AG04450 (cell line): ENCODE measurements around the gene MAPK8IP2. TPM values are rescaled to one million over a fixed set of nuclear protein-coding genes. Genes with fewer than 3 reads are reported as not detected.

ENCODE experiments used
- CTCF ChIA-PET: fragments of 300-600, 350-600 bp; formaldehyde crosslinking; extraction: SDS; loops from one replicate; lab custom pipeline; 2022; ENCODE audit warnings: antibody characterized with exemption, inconsistent platforms; lab: Charles Lee
- POLR2A ChIA-PET: fragments of 350-600 bp; formaldehyde crosslinking; extraction: SDS; loops from one replicate; lab custom pipeline; 2021; ENCODE audit warnings: antibody characterized with exemption, inconsistent platforms; lab: Yijun Ruan, JAX
- DNase-seq: peaks from one replicate; pipeline ENCODE4 v3.0.0-alpha.2; 2011; ENCODE audit warnings: low read depth, low spot score
- H3K27ac ChIP-seq: one replicate; pipeline ENCODE4 v1.5.1; 2012; ENCODE audit warnings: low read depth, low read length, control low read depth
- H3K27me3 ChIP-seq: one replicate; pipeline ENCODE4 v1.6.0; 2012; ENCODE audit warnings: low read length; ENCODE audit not compliant: control insufficient read depth, insufficient read depth
- H3K4me3 ChIP-seq: 2 replicates; pipeline ENCODE4 v1.5.1; 2011; ENCODE audit warnings: mild to moderate bottlenecking, low read depth, low read length, control low read depth
- H3K9me3 ChIP-seq: 2 replicates; pipeline ENCODE4 v1.5.1; 2012; ENCODE audit warnings: low read length; ENCODE audit not compliant: control insufficient read depth, insufficient read depth
- polyA plus RNA-seq: library from polyadenylated mRNA; depleted of rRNA; stranded (reverse); fragments of >200 nt; gene quantifications from 2 replicates; pipeline ENCODE4 v1.2.3, GENCODE V29; 2011
- TF ChIP-seq, protein P1 (sequence below): IDR thresholded peaks from 2 replicates; pipeline ENCODE4 v1.5.1; 2011; ENCODE audit warnings: low read depth, low read length, control low read depth, inconsistent platforms

Gene MAPK8IP2
- polyA plus RNA-seq, 1 experiment, result 0.16 TPM

DNA sequence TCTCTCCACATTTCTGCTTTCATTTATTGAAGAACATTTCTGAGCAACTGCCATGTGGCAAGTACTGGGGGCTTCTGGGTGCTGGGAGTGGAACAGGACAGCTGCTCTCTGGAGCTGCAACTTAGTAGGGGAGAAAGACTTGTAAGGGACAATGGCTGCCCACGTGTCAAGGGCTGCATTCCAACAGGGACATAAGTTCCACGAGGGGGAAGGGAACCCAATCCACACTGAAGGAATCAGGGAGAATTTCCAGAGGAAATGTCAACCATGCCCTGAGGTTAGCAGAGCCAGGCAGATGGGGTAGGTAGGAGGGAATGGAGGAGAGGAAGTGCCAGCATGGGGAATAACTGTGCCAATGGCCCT is 1.7 kb downstream of the MAPK8IP2 start:
- Histone ChIP-seq H3K4me3 (no peak overlapping the region), H3K9me3 (no peaks in the 10 kb centered on the region; the same call in 1 of the 2 replicates), H3K27ac (no peak overlapping the region), H3K27me3 (peaks cover 60% of the 10 kb centered on the region)
- CTCF ChIA-PET, result no interaction called here
- no peak for DNase-seq
- TF ChIP-seq, protein P1, sequence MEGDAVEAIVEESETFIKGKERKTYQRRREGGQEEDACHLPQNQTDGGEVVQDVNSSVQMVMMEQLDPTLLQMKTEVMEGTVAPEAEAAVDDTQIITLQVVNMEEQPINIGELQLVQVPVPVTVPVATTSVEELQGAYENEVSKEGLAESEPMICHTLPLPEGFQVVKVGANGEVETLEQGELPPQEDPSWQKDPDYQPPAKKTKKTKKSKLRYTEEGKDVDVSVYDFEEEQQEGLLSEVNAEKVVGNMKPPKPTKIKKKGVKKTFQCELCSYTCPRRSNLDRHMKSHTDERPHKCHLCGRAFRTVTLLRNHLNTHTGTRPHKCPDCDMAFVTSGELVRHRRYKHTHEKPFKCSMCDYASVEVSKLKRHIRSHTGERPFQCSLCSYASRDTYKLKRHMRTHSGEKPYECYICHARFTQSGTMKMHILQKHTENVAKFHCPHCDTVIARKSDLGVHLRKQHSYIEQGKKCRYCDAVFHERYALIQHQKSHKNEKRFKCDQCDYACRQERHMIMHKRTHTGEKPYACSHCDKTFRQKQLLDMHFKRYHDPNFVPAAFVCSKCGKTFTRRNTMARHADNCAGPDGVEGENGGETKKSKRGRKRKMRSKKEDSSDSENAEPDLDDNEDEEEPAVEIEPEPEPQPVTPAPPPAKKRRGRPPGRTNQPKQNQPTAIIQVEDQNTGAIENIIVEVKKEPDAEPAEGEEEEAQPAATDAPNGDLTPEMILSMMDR, result no peak
- POLR2A ChIA-PET, result no interaction called here

DNA sequence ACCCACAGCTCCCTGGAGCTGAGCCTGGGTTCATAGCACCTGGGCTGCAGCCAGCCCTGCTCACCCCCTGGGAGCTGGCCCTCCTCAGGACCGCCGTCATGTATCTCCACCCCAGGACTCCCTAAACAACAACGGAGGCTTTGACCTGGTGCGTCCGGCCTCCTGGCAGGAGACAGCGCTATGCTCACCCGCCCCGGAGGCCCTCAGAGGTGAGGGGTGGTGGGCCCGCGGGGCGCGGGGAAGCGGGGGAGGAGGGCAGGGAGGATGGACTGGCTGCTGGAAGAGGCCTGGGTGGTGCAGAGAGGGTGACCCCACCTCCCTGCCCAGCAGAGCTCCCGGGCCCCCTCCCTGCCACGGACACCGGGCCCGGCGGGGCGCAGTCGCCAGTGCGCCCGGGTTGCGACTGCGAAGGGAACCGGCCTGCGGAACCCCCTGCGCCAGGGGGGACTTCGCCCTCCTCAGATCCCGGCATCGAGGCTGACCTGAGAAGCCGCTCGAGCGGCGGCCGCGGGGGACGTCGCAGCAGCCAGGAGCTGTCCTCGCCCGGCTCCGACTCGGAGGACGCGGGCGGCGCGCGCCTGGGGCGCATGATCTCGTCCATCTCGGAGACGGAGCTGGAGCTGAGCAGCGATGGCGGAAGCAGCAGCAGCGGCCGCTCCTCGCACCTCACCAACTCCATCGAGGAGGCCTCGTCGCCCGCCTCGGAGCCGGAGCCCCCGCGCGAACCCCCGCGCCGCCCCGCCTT is 3.1 kb downstream of the MAPK8IP2 start:
- no peak overlapping the region for H3K27ac ChIP-seq
- CTCF ChIA-PET, result no interaction called here
- no peak overlapping the region for H3K4me3 ChIP-seq
- H3K9me3 ChIP-seq, result no peaks in the 10 kb centered on the region; the same call in 1 of the 2 replicates
- TF ChIP-seq, protein P1, result no peak
- H3K27me3 ChIP-seq, result peaks cover 62% of the 10 kb centered on the region
- POLR2A ChIA-PET, result no interaction called here
- DNase-seq, result no peak

DNA sequence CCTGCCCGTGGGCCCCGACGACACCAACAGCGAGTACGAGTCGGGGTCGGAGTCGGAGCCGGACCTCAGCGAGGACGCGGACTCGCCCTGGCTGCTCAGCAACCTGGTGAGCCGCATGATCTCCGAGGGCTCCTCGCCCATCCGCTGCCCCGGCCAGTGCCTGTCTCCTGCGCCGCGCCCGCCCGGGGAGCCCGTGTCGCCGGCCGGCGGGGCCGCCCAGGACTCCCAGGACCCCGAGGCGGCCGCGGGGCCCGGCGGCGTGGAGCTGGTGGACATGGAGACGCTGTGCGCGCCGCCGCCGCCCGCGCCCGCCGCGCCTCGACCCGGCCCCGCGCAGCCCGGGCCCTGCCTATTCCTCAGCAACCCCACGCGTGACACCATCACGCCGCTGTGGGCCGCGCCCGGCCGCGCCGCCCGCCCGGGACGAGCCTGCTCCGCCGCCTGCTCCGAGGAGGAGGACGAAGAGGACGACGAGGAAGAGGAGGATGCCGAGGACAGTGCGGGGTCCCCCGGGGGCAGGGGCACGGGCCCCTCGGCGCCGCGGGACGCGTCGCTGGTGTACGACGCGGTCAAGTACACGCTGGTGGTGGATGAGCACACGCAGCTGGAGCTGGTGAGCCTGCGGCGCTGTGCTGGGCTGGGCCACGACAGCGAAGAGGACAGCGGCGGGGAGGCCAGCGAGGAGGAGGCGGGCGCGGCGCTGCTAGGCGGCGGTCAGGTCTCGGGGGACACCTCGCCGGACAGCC is 3.8 kb downstream of the MAPK8IP2 start:
- TF ChIP-seq, protein P1, result no peak
- no peak for DNase-seq
- Histone ChIP-seq H3K27ac (no peak overlapping the region), H3K4me3 (no peak overlapping the region), H3K27me3 (peaks cover 62% of the 10 kb centered on the region), H3K9me3 (no peaks in the 10 kb centered on the region; the same call in 1 of the 2 replicates)
- ChIA-PET POLR2A (no interaction called here), CTCF (no interaction called here)

DNA sequence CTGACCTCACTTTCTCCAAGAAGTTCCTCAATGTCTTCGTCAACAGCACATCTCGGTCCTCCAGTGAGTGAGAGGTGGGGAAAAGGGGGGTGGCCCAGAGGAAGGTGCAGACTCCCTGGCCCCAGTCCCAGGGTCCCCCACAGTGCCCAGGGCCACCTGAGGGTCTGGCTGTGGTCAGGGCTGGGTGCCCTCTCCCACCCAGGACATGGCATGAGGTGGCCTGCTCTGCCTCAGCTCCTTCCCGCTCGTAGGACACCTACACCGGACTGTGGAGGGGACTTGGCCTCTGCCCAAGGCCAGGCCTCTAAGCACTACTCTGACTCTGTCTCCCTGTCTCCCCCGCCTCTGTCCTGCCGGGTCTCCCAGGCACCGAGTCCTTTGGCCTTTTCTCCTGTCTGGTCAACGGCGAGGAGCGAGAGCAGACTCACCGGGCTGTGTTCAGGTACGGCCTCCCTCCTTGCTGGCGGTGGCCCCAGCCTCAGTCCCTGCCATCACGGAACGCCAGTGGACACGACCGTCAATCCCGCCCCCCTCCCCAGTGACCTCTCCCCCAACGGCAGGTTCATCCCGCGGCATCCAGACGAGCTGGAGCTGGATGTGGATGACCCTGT is 4.5 kb downstream of the MAPK8IP2 start:
- DNase-seq, result no peak
- Histone ChIP-seq H3K27ac (no peak overlapping the region), H3K9me3 (no peaks in the 10 kb centered on the region; the same call in 1 of the 2 replicates), H3K4me3 (no peak overlapping the region), H3K27me3 (peaks cover 62% of the 10 kb centered on the region)
- ChIA-PET POLR2A (no interaction called here), CTCF (no interaction called here)
- TF ChIP-seq, protein P1, result no peak
